SK-N-MC (cell line): Measurements from ENCODE around the gene GIGYF2.
"Not testable (repeated sequence)": the region's sequence is repeated elsewhere in the genome, so short reads cannot be mapped to it uniquely, and the experiment has no call there.

Experiments
- DNase-seq: peaks from one replicate; pipeline ENCODE4 v3.0.0-alpha.2; 2011; ENCODE audit warnings: low read depth, low spot score
- H3K27ac ChIP-seq: fragments of 200-600 bp; sonication (generic); 2 replicates; pipeline ENCODE4 v1.5.1; 2016; ENCODE audit warnings: mixed run types
- H3K36me3 ChIP-seq: fragments of 200-600 bp; sonication (generic); 2 replicates; pipeline ENCODE4 v1.6.1; 2017; ENCODE audit warnings: antibody characterized with exemption, low read length, mixed read lengths; ENCODE audit not compliant: insufficient read depth
- H3K4me3 ChIP-seq: fragments of 200-600 bp; sonication (generic); 2 replicates; pipeline ENCODE4 v1.5.1; 2016
- H3K9ac ChIP-seq: fragments of 200-600 bp; sonication (generic); 2 replicates; pipeline ENCODE4 v1.8.0; 2017; ENCODE audit warnings: mixed run types, mixed read lengths; ENCODE audit not compliant: insufficient read length
- H3K9me3 ChIP-seq: fragments of 200-600 bp; sonication (generic); 2 replicates; pipeline ENCODE4 v1.6.1; 2017; ENCODE audit warnings: low read depth, mild to moderate bottlenecking, antibody characterized with exemption, low read length, moderate library complexity, mixed read lengths
- EZH2 ChIP-seq: fragments of 200-600 bp; sonication (generic); IDR thresholded peaks from one replicate; pipeline ENCODE4 v1.6.1; 2017; ENCODE audit warnings: antibody characterized with exemption
- FOXP2 ChIP-seq: optimal IDR thresholded peaks from 2 replicates; pipeline ENCODE3; 2011; ENCODE audit warnings: mild to moderate bottlenecking, moderate library complexity; ENCODE audit not compliant: insufficient read depth; ENCODE audit errors: extremely low read length, control extremely low read depth
- POLR2AphosphoS5 ChIP-seq: IDR thresholded peaks from 2 replicates; pipeline ENCODE4 v1.6.1; 2012; ENCODE audit warnings: mild to moderate bottlenecking, low read depth, low read length, borderline replicate concordance

Gene GIGYF2

DNA sequence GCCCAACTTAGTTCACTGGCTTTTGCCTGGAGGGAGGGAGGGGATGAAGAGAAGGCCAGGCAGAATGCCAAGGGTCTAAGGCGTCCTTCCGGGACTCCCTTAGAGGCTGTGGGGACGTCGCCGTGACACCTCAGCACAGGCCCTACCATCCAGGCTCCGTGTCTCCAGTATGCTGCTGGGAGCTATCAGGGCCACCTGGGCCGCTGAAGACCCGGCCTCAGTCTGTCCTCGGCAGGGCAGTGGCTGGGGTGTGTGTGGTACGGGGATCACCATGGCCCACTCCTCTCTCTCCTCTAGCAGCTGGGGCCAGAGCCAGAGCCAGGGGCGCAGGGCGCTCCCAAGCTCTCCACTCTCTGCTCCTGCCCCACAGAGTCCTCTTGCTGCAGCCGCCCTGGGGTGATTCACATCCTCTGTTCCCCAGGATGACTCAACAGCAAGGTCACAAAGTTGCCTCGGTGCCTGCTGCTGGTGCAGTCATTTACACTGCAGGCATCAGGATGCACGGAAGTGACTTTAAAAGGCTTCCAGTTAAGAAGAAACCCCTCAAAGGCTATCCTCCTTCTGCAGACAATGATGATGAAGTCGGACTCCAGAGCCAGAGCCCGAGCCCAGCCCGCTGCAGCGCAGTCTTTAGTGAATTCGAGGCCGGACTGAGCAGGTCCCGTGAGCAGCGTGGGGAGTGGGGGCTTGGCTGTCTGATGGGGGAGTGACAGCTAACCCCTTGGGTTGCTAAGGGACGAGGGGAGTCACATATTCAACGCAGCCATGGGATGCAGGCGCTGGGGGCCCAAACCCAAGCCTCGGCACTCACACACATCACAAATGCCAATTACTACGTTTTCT lies 204.8 kb downstream of the GIGYF2 start:
- H3K9ac ChIP-seq: no peak overlapping the region
- TF ChIP-seq POLR2AphosphoS5: no peak
- TF ChIP-seq FOXP2: no peak
- no peak for TF ChIP-seq EZH2
- H3K4me3 ChIP-seq: no peak overlapping the region
- DNase-seq: no peak
- H3K9me3 ChIP-seq: no peaks in the 10 kb centered on the region
- no peaks in the 10 kb centered on the region; the same call in 1 of the 2 replicates for H3K36me3 ChIP-seq
- H3K27ac ChIP-seq: no peak overlapping the region

DNA sequence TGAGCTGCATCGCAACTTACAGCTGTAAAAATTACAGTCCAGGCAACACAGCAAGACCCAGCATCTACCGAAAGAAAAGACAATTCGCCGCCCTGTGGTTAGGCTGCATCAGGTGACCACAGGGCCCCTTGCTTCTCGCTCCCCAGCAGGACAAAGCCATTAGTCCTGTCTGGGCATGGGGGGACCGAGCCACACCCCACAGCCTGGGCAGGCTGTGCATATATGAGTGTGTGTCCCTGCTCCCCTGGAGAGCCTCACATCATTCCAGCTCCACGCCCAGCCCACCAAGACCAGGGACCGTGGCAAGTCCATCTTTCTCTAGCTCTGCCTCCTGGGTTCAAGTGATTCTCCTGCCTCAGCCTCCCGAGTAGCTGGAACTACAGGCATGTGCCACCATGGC lies 206.9 kb downstream of the GIGYF2 start:
- Histone ChIP-seq H3K9me3 (no peaks in the 10 kb centered on the region), H3K9ac (no peak overlapping the region), H3K27ac (no peak overlapping the region), H3K4me3 (no peak overlapping the region), H3K36me3 (no peaks in the 10 kb centered on the region)
- TF ChIP-seq FOXP2: no peak
- TF ChIP-seq POLR2AphosphoS5: no peak
- TF ChIP-seq EZH2: no peak
- no peak for DNase-seq

DNA sequence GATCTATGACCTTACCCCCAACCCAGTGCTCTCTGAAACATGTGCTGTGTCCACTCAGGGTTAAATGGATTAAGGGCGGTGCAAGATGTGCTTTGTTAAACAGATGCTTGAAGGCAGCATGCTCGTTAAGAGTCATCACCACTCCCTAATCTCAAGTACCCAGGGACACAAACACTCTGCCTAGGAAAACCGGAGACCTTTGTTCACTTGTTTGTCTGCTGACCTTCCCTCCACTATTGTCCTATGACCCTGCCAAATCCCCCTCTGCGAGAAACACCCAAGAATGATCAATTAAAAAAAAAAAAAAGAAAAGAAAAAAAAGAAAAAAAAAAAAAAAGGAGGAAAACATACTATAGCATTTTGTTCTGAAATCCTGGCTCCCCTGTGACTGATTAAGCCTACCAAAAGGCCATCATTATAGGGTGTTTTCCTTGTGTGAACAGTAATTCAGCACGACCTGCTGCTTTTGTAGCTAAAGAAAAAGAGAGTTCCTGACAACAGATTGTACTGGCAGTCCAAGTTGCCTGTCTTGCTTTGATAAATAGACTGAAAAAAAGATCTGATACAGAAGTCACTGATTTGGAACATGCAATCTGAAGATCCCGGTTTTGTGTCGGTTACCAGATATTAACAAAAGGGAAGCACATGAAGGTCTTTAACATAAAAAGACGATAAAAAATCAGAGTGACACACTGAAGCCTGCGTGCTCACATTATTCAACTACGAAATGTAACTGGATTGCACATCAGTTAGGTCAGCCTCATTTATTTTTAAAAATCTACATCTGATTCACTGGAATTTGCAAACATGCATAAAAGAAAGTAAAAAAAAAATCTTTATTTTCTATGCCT lies 210.0 kb downstream of the GIGYF2 start:
- H3K27ac ChIP-seq: 0 out of 2 replicates have a peak overlapping the region, but pooled peaks have one; percentile 39
- H3K36me3 ChIP-seq, H3K9me3 ChIP-seq, DNase-seq, H3K9ac ChIP-seq, H3K4me3 ChIP-seq: not testable (repeated sequence)

DNA sequence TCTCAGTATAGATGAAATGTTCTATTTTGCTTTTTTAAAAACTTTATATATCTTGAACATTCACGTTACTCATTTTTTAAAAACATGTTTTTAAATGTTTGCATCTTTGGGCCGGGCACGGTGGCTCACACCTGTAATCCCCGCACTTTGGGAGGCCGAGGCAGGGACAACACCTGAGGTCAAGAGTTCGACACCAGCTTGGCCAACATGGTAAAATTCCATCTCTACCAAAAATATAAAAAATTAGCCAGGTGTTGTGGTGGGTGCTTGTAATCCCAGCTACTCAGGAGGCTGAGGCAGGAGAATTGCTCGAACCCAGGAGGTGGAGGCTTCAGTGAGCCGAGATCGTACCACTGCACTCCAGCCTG lies 210.6 kb downstream of the GIGYF2 start:
- H3K27ac ChIP-seq, DNase-seq, H3K9ac ChIP-seq, H3K36me3 ChIP-seq, H3K4me3 ChIP-seq, H3K9me3 ChIP-seq: not testable (repeated sequence)

DNA sequence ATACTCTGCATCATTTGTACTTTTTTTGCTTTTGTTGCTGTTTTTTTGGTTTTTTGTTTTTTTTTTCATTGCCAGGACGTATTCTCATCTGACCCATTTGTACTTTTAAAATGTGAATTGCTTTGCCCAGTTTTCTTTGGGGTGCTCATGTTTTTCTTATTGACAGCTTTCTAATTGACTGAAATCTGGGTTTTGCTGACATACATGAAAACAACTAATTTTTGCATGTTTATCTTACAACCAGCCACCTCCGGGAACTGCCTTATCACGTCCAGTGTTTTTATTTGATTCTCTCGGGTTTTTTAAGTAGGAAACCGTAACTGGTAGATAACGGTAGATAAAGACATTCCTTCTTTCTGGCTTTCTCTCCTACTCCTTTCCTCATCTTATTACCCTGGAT lies 211.6 kb downstream of the GIGYF2 start:
- no peak for TF ChIP-seq FOXP2
- TF ChIP-seq EZH2: no peak
- no peak for TF ChIP-seq POLR2AphosphoS5
- no peak overlapping the region for H3K27ac ChIP-seq
- no peak overlapping the region for H3K9ac ChIP-seq
- no peak overlapping the region for H3K4me3 ChIP-seq
- no peaks in the 10 kb centered on the region for H3K9me3 ChIP-seq
- no peaks in the 10 kb centered on the region; the same call in 1 of the 2 replicates for H3K36me3 ChIP-seq
- DNase-seq: no peak
